SK-N-SH treated with all-trans-retinoic acid at 6 μM for 48 hours (cell line): ENCODE results near the gene KLHL29.

Experiments used
- ATAC-seq: fragments of 200-7000 bp; cut with Tn5 transposase; 3 replicates; pipeline ENCODE4 v1.9.1; 2020; ENCODE audit warnings: mild to moderate bottlenecking, moderate library complexity
- ARNTL ChIP-seq: fragments of 450-650 bp; formaldehyde crosslinking; IDR thresholded peaks from 2 replicates; pipeline ENCODE4 v1.5.0; 2020; ENCODE audit warnings: low read depth, mild to moderate bottlenecking, moderate library complexity, borderline replicate concordance
- BACH2 ChIP-seq: fragments of 250-450 bp; sonication (Bioruptor Pico); IDR thresholded peaks from 2 replicates; pipeline ENCODE4 v1.9.0; 2021; ENCODE audit warnings: mild to moderate bottlenecking, borderline replicate concordance
- CSDC2 ChIP-seq: fragments of 250-450 bp; sonication (Bioruptor Pico); IDR thresholded peaks from 2 replicates; pipeline ENCODE4 v1.5.0; 2020; ENCODE audit warnings: mild to moderate bottlenecking, moderate library complexity
- CSRNP3 ChIP-seq: fragments of 250-450 bp; sonication (Bioruptor Pico); IDR thresholded peaks from 2 replicates; pipeline ENCODE4 v1.5.1; 2021; ENCODE audit warnings: mild to moderate bottlenecking, moderate library complexity
- ESRRG ChIP-seq: fragments of 250-450 bp; sonication (Bioruptor Pico); IDR thresholded peaks from 2 replicates; pipeline ENCODE4 v1.6.1; 2021; ENCODE audit warnings: mild to moderate bottlenecking
- GLIS3 ChIP-seq: fragments of 250-450 bp; sonication (Bioruptor Pico); IDR thresholded peaks from 2 replicates; pipeline ENCODE4 v1.5.0; 2020; ENCODE audit warnings: mild to moderate bottlenecking, moderate library complexity
- ISL1 ChIP-seq: fragments of 250-450 bp; sonication (Bioruptor Pico); IDR thresholded peaks from 2 replicates; pipeline ENCODE4 v2.1.2; 2022; ENCODE audit warnings: mild to moderate bottlenecking, moderate library complexity
- OSR1 ChIP-seq: fragments of 250-450 bp; sonication (Bioruptor Pico); IDR thresholded peaks from 2 replicates; pipeline ENCODE4 v1.8.0; 2022; ENCODE audit warnings: moderate library complexity, mild to moderate bottlenecking, inconsistent platforms
- POU6F1 ChIP-seq: fragments of 250-450 bp; sonication (Bioruptor Pico); IDR thresholded peaks from 2 replicates; pipeline ENCODE4 v1.8.0; 2021; ENCODE audit warnings: low read depth, mild to moderate bottlenecking, moderate library complexity, borderline replicate concordance
- PPARA ChIP-seq: fragments of 250-450 bp; sonication (Bioruptor Pico); IDR thresholded peaks from 2 replicates; pipeline ENCODE4 v1.5.0; 2020; ENCODE audit warnings: mild to moderate bottlenecking, borderline replicate concordance
- RARB ChIP-seq: fragments of 250-450 bp; sonication (Bioruptor Pico); IDR thresholded peaks from 2 replicates; pipeline ENCODE4 v1.8.0; 2021; ENCODE audit warnings: mild to moderate bottlenecking, moderate library complexity
- SNAI2 ChIP-seq: fragments of 250-450 bp; sonication (Bioruptor Pico); IDR thresholded peaks from 2 replicates; pipeline ENCODE4 v1.5.0; 2020; ENCODE audit warnings: mild to moderate bottlenecking, moderate library complexity
- TCF4 ChIP-seq: fragments of 250-450 bp; sonication (Bioruptor Pico); IDR thresholded peaks from 2 replicates; pipeline ENCODE4 v1.8.0; 2021; ENCODE audit warnings: mild to moderate bottlenecking, moderate library complexity, borderline replicate concordance
- TOX ChIP-seq: fragments of 250-450 bp; sonication (Bioruptor Pico); IDR thresholded peaks from 2 replicates; pipeline ENCODE4 v1.8.0; 2021; ENCODE audit warnings: mild to moderate bottlenecking, moderate library complexity, borderline replicate concordance
- ZC3H10 ChIP-seq: fragments of 250-450 bp; sonication (Bioruptor Pico); IDR thresholded peaks from 2 replicates; pipeline ENCODE4 v1.5.1; 2021; ENCODE audit warnings: mild to moderate bottlenecking, moderate library complexity
- ZFP3 ChIP-seq: fragments of 250-450 bp; sonication (Bioruptor Pico); IDR thresholded peaks from 2 replicates; pipeline ENCODE4 v1.5.0; 2020; ENCODE audit warnings: mild to moderate bottlenecking, moderate library complexity
- ZFP30 ChIP-seq: fragments of 450-650 bp; formaldehyde crosslinking; IDR thresholded peaks from 2 replicates; pipeline ENCODE4 v1.5.0; 2022; ENCODE audit warnings: mild to moderate bottlenecking, moderate library complexity
- ZNF565 ChIP-seq: fragments of 450-650 bp; formaldehyde crosslinking; conservative IDR thresholded peaks from 2 replicates; pipeline ENCODE4 v1.5.0; 2020; ENCODE audit warnings: low read depth, mild to moderate bottlenecking, moderate library complexity
- ZNF70 ChIP-seq: fragments of 450-650 bp; formaldehyde crosslinking; IDR thresholded peaks from 2 replicates; pipeline ENCODE4 v1.5.0; 2020; ENCODE audit warnings: mild to moderate bottlenecking, moderate library complexity
- TF ChIP-seq, protein P1 (sequence below): fragments of 250-450 bp; sonication (Bioruptor Pico); IDR thresholded peaks from 2 replicates; pipeline ENCODE4 v1.5.1; 2020; ENCODE audit warnings: low read depth, mild to moderate bottlenecking, moderate library complexity
- TF ChIP-seq, protein P2 (sequence below): fragments of 250-450 bp; sonication (Bioruptor Pico); IDR thresholded peaks from 2 replicates; pipeline ENCODE4 v1.5.0; 2020; ENCODE audit warnings: mild to moderate bottlenecking, moderate library complexity
- TF ChIP-seq, protein P3 (sequence below): fragments of 250-450 bp; sonication (Bioruptor Pico); IDR thresholded peaks from 2 replicates; pipeline ENCODE4 v1.8.0; 2020; ENCODE audit warnings: mild to moderate bottlenecking, moderate library complexity, borderline replicate concordance

KLHL29 gene

DNA sequence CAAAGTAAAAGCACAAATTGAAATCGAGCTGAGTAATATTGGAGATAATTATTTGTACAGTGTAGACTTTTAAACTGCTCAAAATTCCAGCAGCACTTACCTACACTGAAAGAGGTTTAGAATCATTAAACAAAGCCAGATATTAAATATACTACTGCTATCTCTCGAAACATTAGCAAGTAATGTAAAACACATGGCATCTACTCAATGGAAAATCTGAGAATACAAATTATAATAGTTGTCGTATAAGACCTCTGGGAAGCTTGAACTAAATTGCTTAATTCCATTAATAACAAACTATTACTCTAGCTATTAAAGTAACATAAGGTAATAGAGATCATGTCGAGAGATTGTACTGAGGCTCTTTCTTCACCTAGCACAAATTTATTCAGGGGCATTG, 108.9 kb downstream of the KLHL29 start (continued):
- TF ChIP-seq BACH2 (CRISPR knock-in tag) (no peak), TCF4 (CRISPR knock-in tag) (peak; percentile 74), ARNTL (no peak), ISL1 (CRISPR knock-in tag) (peak; percentile 66), RARB (CRISPR knock-in tag) (no peak), ZFP30 (no peak), ZC3H10 (CRISPR knock-in tag) (no peak)
- TF ChIP-seq, protein P1, sequence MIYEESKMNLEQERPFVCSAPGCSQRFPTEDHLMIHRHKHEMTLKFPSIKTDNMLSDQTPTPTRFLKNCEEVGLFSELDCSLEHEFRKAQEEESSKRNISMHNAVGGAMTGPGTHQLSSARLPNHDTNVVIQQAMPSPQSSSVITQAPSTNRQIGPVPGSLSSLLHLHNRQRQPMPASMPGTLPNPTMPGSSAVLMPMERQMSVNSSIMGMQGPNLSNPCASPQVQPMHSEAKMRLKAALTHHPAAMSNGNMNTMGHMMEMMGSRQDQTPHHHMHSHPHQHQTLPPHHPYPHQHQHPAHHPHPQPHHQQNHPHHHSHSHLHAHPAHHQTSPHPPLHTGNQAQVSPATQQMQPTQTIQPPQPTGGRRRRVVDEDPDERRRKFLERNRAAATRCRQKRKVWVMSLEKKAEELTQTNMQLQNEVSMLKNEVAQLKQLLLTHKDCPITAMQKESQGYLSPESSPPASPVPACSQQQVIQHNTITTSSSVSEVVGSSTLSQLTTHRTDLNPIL (CRISPR knock-in tag) = no peak

DNA sequence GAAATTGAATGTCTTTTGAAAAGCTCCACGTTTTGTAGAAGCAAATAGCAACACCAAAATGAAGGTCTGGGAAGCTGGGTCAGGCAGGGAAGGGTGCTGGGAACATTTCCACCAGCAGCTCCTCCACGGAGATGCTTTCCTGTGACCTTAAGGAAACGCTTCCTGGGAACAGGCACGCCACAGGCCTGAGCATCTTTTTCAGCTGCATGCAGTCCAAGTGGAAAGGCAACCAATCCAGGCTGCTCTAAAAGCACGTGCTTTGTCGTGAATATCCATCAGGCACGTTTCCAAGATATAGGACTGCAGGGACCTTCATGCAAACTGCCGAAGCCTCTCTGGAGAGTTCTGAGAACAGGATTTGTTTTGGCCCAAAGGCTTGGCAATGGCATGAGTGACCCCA, 109.3 kb downstream of the KLHL29 start:
- no peak for ATAC-seq
- TF ChIP-seq RARB (CRISPR knock-in tag) (no peak), ESRRG (no peak), ZC3H10 (CRISPR knock-in tag) (no peak), ISL1 (CRISPR knock-in tag) (no peak), PPARA (CRISPR knock-in tag) (no peak), POU6F1 (CRISPR knock-in tag) (no peak), ZNF565 (CRISPR knock-in tag) (no peak), ZFP3 (CRISPR knock-in tag) (no peak), BACH2 (CRISPR knock-in tag) (no peak), TOX (CRISPR knock-in tag) (no peak), SNAI2 (CRISPR knock-in tag) (no peak), OSR1 (no peak)
- TF ChIP-seq, protein P1 (CRISPR knock-in tag) = no peak
- TF ChIP-seq, protein P2, sequence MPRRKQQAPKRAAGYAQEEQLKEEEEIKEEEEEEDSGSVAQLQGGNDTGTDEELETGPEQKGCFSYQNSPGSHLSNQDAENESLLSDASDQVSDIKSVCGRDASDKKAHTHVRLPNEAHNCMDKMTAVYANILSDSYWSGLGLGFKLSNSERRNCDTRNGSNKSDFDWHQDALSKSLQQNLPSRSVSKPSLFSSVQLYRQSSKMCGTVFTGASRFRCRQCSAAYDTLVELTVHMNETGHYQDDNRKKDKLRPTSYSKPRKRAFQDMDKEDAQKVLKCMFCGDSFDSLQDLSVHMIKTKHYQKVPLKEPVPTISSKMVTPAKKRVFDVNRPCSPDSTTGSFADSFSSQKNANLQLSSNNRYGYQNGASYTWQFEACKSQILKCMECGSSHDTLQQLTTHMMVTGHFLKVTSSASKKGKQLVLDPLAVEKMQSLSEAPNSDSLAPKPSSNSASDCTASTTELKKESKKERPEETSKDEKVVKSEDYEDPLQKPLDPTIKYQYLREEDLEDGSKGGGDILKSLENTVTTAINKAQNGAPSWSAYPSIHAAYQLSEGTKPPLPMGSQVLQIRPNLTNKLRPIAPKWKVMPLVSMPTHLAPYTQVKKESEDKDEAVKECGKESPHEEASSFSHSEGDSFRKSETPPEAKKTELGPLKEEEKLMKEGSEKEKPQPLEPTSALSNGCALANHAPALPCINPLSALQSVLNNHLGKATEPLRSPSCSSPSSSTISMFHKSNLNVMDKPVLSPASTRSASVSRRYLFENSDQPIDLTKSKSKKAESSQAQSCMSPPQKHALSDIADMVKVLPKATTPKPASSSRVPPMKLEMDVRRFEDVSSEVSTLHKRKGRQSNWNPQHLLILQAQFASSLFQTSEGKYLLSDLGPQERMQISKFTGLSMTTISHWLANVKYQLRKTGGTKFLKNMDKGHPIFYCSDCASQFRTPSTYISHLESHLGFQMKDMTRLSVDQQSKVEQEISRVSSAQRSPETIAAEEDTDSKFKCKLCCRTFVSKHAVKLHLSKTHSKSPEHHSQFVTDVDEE (CRISPR knock-in tag) = no peak

DNA sequence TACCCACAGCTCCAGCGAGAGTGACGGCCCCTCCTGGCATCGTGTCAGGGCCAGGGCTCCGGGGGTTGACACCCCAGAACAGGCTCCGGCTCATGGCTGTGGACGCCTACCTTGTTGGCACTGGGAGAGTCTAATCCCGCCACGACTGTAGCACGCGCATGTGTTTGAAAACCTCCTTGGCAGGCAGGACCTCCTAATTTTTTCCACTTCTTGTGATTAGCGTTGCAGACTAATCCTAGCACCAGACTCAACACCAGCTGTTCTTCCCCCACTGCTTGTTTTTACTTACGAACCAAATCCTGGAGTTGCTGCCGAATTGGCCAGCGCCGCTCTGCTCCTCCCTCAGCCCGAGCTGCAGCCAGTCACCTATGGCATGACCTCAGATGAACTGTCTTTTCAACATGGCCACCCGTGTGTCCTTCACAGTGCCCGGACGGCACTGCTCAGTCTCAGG, 110.7 kb downstream of the KLHL29 start:
- TF ChIP-seq, protein P2 (CRISPR knock-in tag) = no peak
- no peak for TF ChIP-seq CSDC2 (CRISPR knock-in tag)
- TF ChIP-seq POU6F1 (CRISPR knock-in tag) = no peak
- TF ChIP-seq ZNF70 (CRISPR knock-in tag) = no peak
- no peak for TF ChIP-seq ZFP30
- TF ChIP-seq OSR1 = no peak
- TF ChIP-seq ISL1 (CRISPR knock-in tag) = no peak
- TF ChIP-seq GLIS3 (CRISPR knock-in tag) = no peak
- TF ChIP-seq CSRNP3 = no peak
- TF ChIP-seq, protein P3, sequence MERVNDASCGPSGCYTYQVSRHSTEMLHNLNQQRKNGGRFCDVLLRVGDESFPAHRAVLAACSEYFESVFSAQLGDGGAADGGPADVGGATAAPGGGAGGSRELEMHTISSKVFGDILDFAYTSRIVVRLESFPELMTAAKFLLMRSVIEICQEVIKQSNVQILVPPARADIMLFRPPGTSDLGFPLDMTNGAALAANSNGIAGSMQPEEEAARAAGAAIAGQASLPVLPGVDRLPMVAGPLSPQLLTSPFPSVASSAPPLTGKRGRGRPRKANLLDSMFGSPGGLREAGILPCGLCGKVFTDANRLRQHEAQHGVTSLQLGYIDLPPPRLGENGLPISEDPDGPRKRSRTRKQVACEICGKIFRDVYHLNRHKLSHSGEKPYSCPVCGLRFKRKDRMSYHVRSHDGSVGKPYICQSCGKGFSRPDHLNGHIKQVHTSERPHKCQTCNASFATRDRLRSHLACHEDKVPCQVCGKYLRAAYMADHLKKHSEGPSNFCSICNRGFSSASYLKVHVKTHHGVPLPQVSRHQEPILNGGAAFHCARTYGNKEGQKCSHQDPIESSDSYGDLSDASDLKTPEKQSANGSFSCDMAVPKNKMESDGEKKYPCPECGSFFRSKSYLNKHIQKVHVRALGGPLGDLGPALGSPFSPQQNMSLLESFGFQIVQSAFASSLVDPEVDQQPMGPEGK (CRISPR knock-in tag) = no peak
- no peak for ATAC-seq
